NCI-H2227 treated with DMSO at 0.1 percent for 48 hours (cell line): ENCODE measurements around the gene MYRF.
A peak's percentile ranks its signal among the peaks of the same experiment; 100 is the strongest.

Experiments used
- DNase-seq: peaks from one replicate; lab custom pipeline; 2025; lab: John Stamatoyannopoulos, UW

MYRF gene

GRCh38 chr11:61739413-61739812 lies 13.0 kb upstream of the MYRF start:
- DNase-seq, result no peak

- DNase-seq, result no peak
These were observed 12.5 kb upstream of the MYRF start for GRCh38 chr11:61739966-61740365.

- DNase-seq, result no peak
These were observed 10.0 kb upstream of the MYRF start for GRCh38 chr11:61742391-61742790.

GRCh38 chr11:61743486-61744095 lies 8.8 kb upstream of the MYRF start:
- DNase-seq, result no peak

- no peak for DNase-seq
These were observed 8.3 kb upstream of the MYRF start for GRCh38 chr11:61744181-61744580.

GRCh38 chr11:61744609-61745156 lies 7.8 kb upstream of the MYRF start:
- no peak for DNase-seq

GRCh38 chr11:61745781-61746441 lies 6.5 kb upstream of the MYRF start:
- DNase-seq, result no peak

- no peak for DNase-seq
These were observed 5.8 kb upstream of the MYRF start for GRCh38 chr11:61746442-61747191.

- DNase-seq, result peak; percentile 25
These were observed 5.1 kb upstream of the MYRF start for GRCh38 chr11:61747192-61747966.

GRCh38 chr11:61747967-61748285 lies 4.5 kb upstream of the MYRF start:
- no peak for DNase-seq

GRCh38 chr11:61749591-61750217 lies 2.7 kb upstream of the MYRF start:
- no peak for DNase-seq

GRCh38 chr11:61750631-61751273 lies 1.7 kb upstream of the MYRF start:
- DNase-seq, result no peak

GRCh38 chr11:61751384-61751783 lies 1.1 kb upstream of the MYRF start:
- no peak for DNase-seq

GRCh38 chr11:61752925-61753521 lies 587 bp downstream of the MYRF start:
- DNase-seq, result no peak

GRCh38 chr11:61753672-61754071 lies 1.2 kb downstream of the MYRF start:
- no peak for DNase-seq

GRCh38 chr11:61754534-61755482 lies 2.4 kb downstream of the MYRF start:
- no peak for DNase-seq

- DNase-seq, result no peak
These were observed 3.7 kb downstream of the MYRF start for GRCh38 chr11:61756147-61756451.

- no peak for DNase-seq
These were observed 4.2 kb downstream of the MYRF start for GRCh38 chr11:61756452-61757212.

GRCh38 chr11:61757213-61757862 lies 4.9 kb downstream of the MYRF start:
- no peak for DNase-seq
